Fibroblast of skin of left biceps (primary cell): ENCODE data around the gene FAM184A.
"Not testable (repeated sequence)": the region's sequence is repeated elsewhere in the genome, so short reads cannot be mapped to it uniquely, and the experiment has no call there.

Experiments
- DNase-seq, 2 experiments: peaks; one replicate each; pipeline ENCODE4 v3.0.0-alpha.2; 2013; ENCODE audit warnings: low read depth in 2 of 2

FAM184A gene

DNA sequence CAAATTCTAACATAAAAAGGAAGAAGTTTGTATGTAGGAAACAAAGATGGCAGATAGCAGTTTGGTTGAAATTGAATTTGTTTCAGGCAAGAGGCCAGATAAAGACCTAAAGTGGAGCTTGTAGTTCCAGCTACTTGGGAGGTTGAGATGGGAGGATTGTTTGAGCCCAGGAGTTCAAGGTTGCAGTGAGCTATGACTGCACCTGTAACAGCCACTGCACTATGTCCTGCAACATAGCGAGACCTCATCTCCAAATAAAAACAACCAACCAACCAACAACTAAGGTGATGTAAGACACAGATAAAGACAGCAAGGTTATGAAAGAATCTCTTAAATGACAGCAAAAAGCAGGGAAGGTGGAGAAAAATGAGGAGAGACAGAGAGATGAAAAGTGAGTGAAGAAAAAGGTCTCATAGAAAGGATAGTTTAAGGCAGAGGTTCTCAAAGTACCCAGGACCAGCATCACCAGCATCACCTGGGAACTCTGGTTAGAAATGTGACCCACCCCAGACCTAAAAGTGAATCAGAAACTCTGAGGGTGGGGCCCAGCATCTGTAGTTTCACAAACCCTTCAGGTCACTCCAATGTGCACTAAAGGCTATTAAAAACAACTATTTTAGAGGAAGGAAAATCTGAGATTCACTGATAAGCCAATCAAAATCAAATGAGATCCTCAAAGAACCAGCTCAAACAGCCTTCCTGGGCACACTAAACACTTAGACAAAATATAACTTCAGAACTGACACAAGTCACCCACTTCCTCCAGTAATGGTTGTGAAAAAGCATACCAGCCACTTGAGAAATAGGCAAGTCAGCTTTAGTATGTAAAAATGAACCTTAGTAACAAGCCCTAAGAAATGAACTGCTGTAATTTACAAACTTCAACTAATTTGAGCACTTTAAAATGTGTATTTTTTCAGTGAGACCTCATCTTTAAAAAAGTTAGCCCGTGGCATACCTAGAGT, 57.6 kb downstream of the FAM184A start:
- DNase-seq, result no peak

DNA sequence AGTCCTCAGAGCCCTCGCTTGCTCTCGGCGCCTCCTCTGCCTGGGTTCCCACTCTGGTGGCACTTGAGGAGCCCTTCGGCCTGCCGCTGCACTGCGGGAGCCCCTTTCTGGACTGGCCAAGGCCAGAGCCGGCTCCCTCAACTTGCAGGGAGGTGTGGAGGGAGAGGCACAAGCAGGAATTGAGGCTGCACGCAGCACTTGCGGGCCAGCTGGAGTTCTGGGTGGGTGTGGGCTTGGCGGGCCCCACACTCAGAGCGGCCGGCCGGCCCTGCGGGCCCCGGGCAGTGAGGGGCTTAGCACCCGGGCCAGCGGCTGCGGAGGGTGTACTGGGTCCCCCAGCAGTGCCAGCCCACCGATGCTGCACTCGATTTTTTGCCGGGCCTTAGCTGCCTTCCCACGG, 63.3 kb downstream of the FAM184A start:
- DNase-seq, result not testable (repeated sequence)

DNA sequence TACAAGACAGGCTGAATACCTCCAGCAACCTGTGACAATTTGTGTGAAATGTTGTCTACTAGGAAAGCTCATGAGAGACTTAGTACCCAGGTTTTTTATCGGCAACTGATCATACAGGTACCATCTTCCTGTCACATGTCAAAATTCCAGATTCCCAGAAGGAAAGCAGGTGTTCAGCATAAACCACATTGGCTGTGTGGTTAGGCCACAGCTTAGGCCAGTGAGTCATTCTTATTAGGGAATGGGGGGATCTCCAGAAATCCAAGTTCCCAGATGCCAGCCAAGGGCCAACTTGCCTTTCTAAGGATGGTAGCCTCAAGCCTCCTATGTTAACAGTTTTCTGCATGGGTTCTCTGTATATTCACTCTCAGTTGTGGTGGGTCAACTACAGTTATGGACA, 65.9 kb downstream of the FAM184A start:
- DNase-seq, result no peak

DNA sequence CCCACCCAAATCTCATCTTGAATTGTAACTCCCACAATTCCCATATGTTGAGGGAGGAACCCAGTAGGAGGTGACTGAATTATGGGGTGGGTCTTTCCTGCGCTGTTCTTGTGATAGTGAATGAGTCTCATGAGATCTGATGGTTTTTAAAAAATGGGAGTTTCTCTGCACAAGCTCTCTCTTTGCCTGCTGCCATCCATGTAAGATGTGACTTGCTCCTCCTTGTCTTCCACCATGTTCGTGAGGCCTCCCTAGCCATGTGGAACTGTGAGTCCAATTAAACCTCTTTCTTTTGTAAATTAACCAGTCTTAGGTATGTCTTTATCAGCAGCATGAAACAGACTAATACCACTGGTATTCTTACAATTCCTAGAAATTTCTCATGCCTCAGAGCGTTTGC, 69.2 kb downstream of the FAM184A start:
- not testable (repeated sequence) for DNase-seq

DNA sequence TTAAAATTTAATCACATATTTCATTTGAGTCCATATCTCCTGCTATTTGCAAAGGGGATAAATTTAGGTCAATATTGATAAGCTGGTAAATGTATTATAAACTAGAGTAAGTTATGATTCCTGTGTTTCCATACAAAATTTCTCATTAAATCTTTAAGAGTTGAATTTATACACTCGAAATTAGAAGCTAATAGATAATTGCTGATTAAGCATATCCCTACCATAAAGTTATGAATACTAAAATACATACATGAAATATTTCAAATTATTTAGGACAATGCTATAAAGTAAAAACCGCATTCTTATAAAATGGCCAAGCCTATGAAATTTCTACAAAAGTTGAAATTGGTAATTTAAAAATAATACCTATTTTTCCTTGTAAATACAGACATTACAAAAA, 71.5 kb downstream of the FAM184A start:
- DNase-seq, result no peak

DNA sequence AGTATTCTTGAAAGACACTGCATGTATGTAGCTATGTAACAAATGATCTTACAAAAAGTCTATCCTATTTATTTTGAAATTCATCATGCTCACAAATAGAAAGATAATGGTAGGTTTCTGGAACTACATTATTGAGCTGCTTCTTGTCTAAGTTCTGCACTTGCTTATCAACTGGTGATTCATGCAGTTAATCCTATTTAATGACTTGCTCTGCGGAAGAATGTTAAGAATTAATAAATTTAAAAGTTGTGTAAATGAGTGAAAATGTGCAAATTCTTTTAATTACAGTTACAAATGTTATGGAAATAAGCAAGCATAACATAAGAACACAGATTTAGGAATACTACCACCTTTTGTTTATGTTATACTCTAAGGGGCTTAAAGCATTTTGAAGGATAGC, 76.4 kb downstream of the FAM184A start:
- DNase-seq, result no peak

DNA sequence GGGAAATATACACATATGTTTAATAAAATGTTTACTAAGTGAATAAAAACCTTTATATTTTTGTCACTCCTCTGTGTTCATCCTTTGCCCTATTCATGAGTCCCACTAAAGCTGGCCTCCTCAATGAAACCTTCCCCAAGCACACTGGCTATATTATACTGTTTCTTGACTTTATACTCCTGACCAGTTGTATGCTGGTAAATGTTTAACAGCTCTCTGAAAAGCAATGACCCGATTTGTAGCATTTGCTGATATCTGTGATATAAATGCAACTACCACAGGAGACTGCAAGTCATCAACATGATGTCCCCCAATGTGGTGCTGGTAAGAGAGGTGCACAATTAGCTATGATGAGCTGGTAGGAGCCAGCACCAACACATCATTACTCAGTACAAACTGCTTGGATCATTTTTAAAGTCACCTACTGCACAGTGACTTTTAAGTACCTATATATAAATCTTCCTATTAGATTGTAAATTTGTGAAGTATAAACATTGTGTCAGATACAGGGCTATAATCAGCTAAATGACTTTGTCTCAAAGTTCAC, 78.9 kb downstream of the FAM184A start:
- DNase-seq, result no peak

DNA sequence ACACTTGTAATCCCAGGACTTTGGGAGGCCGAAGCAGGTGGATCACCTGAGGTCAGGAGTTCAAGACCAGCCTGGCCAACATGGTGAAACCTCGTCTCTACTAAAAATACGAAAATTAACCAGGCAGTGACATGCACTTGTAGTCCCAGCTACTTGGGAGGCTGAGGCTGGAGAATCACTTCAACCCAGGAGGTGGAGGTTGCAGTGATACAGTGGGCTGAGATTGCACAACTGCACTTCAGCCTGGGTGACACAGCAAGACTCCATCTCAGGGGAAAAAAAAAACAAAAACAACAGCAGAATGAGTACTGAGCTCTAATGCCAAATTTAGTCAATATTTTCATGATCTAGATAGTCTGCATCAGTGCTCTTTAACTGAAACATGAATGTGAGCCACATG, 81.0 kb downstream of the FAM184A start:
- not testable (repeated sequence) for DNase-seq

DNA sequence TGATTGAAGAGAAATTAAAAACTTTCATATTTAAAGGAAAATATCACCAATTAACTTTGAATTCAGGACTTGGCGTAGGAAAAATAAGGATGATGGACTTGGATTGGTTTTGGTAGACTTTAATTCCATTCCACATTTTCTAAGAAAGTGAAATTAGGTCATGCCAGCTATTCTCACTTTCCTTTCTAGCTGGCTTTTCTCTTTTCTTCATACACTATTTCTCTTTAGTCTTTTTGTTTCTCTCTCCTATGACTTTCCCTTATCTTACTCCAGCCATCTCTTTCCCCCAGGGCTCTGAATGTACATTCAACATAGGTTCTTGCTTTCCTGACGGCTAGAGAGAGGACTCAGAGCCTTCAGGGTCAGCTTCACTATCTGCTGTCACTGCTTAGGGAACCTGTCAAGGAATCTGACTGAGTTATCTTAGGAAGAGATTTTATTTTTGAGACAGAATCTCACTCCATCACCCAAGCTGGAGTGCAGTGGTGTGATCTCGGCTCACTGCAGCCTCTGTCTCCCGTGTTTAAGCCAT, 82.1 kb downstream of the FAM184A start:
- no peak for DNase-seq

DNA sequence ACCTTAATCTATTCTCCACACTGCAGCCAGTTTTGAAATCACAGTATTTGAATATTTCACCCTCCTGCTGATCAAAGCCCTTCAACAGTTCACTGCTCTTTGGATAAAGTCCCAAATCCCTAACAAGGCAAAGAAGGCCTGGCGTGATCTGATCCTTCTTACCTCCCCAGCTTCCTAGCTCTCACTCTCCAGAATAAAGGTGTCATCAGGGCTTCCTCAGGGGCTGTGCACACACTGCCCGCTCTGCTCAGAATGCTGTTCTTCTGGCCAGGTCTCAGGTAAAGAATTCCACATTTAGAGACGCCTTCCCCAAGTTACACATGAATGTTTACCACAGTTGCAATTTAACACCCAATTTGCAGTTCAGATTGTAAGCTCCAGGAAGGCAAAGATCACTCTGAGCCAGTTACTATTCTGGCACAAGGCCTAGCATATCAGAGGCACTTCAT, 84.6 kb downstream of the FAM184A start:
- no peak for DNase-seq

DNA sequence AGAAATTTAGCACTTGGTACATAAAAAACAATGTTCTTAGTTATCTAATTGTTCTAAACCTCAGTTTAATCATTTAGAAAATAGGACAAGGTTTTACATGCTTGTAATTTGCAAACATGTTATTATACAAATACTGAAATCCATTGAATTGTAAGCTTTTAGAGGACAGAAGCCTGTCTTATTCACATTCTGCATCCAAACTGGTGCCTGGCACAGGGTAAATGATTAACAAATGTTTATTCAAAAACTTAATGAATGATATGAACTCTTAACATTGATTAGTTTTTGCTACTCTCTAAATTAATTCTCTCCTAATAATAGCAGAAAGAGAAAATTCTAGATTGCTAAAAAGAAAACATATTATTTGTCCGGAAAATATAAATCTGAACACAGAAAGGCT, 85.1 kb downstream of the FAM184A start:
- no peak for DNase-seq

DNA sequence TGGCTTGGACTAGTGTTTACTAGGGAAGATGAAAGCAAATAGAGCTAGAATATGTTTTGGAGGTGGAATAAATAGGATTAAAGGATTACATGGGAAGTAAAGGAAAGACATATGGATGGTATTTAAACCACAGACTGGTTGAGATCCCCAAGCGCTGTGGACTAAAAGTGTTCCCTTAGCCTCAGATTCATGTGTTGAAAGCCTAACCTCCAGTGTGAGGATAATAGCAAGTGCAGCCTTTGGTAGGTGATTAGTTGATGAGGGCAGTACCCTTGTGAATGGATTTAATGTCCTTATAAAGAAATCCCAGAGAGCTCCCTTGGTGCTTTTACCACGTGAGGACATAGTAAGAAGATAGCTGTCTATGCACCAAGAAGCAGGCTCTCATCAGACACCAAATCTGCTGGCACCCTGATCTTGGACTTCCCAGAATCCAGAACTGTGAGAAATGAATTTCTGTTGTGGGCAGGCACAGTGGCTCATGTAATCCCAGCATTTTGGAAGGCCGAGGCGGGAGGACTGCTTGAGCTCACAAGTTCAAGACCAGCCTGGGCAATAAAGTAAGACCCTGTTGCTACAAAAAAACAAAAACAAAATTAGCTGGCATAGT, 86.2 kb downstream of the FAM184A start:
- no peak for DNase-seq

DNA sequence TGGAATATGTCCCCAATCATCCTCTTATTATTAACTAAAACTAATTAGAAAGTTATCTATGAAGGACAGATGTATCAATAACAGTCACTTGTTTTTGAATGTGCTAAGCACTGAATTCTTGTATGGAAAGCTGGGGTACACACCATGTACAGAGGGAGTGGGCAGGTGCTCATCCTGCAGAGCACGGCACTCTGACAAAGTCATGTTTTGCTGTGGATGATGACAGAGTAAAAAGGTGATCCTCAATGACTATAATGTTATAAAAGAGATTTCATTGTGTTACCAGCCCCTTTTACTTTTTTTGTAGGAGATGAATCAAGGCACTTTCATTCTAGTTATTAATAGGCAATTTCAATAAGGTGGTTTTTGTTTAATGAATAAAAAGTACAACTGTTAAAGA, 92.2 kb downstream of the FAM184A start:
- DNase-seq, result no peak

DNA sequence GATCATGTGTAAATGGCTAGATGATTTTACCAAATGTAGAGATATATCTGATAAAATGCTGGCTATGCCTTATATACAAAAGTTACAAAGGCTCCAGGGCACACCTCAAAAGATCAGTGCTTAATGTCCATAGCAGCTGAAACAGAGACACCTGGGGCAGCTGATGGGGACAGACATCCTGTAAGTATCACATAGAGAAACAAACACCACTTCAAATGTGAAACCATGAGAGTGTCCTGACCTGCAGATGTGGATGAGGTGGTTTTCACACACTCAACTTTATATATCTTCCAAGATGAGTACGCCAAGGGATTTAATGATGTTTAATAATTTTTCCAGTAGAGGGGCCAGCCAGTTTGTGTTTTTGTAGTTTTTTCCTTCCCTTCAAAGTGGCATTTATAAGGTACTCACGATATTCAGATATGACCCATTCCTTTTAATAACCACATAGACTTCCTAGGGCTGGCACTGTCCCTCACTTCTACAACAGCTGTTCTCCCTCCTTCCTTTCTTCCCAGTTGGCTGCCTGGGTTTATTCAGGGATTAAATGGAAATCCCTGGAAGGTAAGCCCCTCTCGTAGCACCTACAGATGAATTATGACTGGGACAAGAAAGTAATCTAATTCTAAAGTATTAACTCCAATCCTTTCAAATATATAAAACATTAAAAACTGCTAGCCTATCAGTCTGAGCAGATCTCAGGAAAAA, 93.2 kb downstream of the FAM184A start:
- DNase-seq, result no peak

DNA sequence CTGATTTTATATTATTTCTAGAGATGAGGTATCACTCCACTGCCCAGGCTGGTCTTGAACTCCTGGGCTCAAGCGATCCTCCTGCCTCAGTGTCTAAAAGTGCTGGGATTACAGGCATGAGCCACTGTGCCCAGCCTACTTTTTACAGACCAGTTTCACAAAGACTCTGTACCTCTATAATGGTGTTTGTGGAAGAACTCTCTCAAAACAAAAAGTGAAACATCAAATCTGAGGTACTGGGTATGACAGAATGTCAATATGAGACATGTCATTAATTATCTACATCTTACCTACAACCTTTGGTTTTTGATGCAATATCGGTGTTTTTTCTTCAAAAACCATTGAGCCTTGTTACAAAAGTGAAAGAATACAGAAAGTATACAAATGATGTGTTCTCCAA, 94.1 kb downstream of the FAM184A start:
- no peak for DNase-seq

DNA sequence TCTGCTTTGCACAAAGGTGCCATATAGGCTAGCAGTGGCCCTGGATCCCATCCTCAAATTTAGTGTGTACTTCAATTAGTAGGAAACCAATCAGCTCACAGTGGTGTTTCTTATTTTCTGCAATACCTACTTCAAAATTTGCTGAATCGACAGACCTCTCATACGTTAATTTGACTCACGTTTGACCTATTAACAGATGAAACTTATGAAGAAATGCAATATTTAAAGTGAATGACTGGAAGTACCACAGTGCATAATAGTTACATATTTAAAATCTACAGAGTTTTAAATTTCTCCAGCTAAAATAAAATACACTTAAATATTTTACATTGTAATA, 95.9 kb downstream of the FAM184A start:
- DNase-seq, result no peak

DNA sequence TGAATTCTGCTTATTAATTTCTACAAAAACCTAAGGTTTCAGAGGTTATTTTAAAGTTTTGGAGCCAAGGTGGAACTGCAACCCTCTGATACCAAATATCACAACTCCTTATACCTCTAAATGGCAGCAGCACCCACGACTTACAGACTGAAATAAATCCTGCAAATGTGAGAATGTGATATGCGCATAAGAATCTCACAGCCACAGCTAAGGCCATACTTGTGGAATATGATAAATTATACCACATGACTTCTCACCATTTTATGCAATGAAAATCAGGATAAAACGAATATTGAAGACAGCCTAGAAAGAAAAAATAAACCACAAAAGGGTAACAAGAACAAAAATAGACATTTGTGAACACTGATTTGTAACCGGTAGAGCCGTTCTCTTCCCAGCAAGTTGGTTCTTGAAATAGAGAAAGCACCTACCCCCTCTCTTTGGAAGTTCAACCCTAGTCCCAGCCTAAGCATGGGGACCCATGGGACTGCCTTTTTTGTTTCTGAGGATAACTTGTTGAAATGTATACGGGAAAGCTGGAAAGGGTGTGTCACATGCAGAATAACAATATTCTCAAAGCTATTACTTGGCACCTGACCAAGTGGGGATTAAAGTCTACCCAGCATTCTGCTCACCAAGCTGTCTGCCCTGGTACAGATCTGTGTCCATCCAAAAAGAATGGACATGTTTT, 96.4 kb downstream of the FAM184A start:
- no peak for DNase-seq

DNA sequence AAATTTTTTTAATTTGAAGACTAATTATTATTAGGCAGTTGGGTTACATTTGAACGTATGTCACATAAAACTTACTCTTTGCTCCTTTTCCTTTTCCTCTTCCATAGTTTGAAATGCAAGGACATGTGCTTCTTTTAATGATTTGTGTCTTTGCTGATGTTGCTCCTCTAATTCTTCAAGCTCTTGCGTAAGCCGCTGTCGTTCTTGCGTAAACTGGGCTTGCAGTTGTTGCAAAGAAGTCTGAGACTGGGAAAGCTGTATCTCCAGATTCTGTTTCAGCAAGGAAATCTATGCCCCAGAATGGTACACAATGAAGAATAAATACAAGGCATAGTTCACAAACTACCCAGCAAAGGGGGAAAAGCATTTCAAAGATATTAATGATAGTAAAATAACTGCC, 98.4 kb downstream of the FAM184A start:
- DNase-seq, result peak in 1 of 2 experiments; percentile 8

DNA sequence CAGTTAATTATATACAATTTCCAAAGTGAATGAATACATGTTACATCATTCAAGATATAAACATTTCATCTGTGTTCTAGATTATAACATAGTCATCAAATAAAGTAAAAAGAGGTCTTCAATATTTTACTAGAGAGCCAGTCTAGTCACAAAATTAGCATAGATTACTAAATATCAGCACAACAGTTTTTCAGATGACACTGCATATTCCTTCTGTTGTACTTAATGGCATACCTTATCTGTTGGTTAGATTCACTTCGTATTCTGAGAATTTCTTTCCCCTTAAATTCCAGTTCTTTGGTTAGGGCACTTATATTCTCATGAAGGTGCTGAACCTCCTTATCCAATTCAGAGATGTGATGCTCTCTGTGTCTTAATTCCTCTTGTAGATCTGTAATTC, 103.7 kb downstream of the FAM184A start:
- DNase-seq, result no peak

DNA sequence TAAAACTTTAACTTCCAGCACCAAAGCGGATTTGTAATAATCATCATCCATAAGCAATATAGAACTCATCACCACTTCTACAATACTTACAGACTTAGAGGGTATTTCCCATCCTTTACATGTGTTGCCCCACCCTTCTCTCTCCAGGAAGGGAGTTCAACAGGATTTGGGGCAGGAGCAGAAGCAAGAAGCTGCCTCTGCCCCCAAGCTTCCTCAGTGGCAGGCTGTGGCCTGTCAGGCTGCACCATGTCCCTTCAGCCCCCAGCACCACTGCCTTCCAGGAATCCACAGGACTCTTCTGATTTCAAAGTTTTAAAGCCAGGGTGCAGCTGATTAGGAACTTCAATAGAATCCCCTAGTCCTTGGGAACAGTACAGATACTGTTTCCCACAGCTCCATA, 106.8 kb downstream of the FAM184A start:
- DNase-seq, result no peak

DNA sequence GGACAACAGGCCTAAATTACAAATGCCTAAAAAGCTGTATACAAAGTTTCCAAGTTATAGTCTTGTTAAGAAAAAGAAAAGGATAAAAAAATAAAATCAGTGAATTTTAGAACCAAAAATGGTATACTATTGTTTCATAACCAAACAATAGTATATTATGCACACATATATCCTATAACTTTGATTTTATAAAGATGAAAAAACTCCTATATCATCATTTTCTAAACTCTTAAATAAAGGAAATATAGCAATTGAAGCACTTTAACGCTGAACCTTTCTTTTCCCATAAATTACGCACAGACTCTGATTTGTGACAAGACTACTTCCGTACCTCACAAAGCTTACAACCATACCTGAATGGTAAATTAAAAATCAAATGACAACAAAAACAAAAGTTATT, 107.6 kb downstream of the FAM184A start:
- no peak for DNase-seq

DNA sequence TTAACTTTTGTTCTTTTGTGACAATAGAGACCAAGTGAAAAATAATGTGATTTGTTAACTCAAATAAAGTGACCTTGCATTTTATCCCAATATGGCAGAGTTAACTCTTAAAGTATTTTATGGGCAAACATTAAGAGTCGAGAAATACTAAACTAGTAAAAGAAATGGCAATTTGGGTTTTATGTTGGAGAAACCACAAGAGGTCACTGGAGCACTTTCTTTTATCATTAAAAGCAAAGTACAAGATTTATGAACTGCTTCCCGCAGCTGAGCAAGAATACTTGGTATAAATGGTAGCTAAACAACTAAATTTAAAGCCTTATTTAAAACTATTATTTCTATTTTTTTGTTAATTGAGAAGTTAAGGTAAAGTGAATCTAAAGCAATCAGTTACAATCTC, 110.0 kb downstream of the FAM184A start:
- no peak for DNase-seq
